Activated T-cell treated with anti-CD3 and anti-CD28 coated beads, Interleukin-2, amount 50 U/mL, for 4 hours (primary cell): ENCODE data around the gene TATDN2. TPM values are rescaled to one million over a fixed set of nuclear protein-coding genes. Genes with fewer than 3 reads are reported as not detected.

Source experiments
- ATAC-seq, 2 donors: fragments of 200-7000 bp; cut with Tn5 transposase; one replicate each; pipeline ENCODE4 v1.10.0; 2021
- DNase-seq: peaks from one replicate; pipeline ENCODE4 v3.0.0-alpha.2; 2020
- H3K27me3 Mint-ChIP-seq: one replicate; pipeline ENCODE4 v1.8.0; 2021; ENCODE audit warnings: low read depth, mixed read lengths
- H3K36me3 Mint-ChIP-seq: one replicate; pipeline ENCODE4 v1.8.0; 2022; ENCODE audit warnings: mixed read lengths; ENCODE audit not compliant: insufficient read depth
- H3K4me1 Mint-ChIP-seq: one replicate; pipeline ENCODE4 v1.8.0; 2021; ENCODE audit warnings: low read depth, mixed read lengths
- H3K4me3 Mint-ChIP-seq: one replicate; pipeline ENCODE4 v1.8.0; 2021; ENCODE audit warnings: mild to moderate bottlenecking, moderate library complexity, mixed read lengths
- H3K9me3 Mint-ChIP-seq: one replicate; pipeline ENCODE4 v1.8.0; 2021; ENCODE audit warnings: mixed read lengths
- total RNA-seq, 3 donors: library from RNA; stranded (reverse); gene quantifications; one replicate each; pipeline ENCODE4 v1.2.1, GENCODE V29; 2021

TATDN2 gene
- total RNA-seq, 3 donors from 2014 or later, result 66.5 to 70.2 (median 66.5) TPM

DNA sequence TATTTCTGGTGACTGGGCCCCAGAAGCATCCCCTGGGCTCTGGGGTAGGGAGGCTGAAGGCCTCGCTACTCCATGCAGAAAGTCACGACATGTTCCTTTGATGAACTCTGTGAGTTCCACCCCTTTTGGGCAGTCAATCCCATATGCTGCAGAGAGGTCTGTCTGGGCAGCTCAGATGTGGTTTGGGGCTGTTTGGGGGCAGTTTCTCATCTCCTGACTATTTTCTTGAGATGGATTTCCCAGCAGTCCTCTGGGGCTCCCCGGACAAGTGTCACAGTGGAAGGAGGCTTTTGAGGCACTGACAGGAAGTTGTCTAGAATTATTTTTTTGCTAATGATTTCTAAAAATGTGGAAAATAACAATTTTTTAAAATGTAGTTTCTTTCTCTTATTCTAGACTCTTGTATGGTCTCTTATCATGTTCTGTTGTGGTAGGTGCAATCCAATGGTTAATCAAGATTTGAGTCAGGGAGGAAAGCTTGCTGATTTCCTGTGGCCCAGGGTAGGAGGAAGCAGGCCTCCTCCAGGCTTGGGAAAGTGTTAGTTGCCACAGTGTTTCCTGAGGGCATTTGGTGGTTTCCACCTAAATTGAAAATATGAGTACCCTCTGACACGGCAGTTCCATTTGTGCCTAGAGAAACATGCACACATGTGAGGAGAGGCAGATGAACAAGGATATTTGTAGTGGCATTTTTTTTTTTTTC is 19.9 kb upstream of the TATDN2 start:
- ATAC-seq, result peak; percentile 71 to 83
- H3K36me3 Mint-ChIP-seq, result peaks cover 10% of the 10 kb centered on the region
- H3K27me3 Mint-ChIP-seq, result no peaks in the 10 kb centered on the region
- H3K4me3 Mint-ChIP-seq, result peak overlapping the region; percentile 21
- H3K9me3 Mint-ChIP-seq, result no peaks in the 10 kb centered on the region
- peaks cover 49% of the 10 kb centered on the region for H3K4me1 Mint-ChIP-seq
- DNase-seq, result no peak

DNA sequence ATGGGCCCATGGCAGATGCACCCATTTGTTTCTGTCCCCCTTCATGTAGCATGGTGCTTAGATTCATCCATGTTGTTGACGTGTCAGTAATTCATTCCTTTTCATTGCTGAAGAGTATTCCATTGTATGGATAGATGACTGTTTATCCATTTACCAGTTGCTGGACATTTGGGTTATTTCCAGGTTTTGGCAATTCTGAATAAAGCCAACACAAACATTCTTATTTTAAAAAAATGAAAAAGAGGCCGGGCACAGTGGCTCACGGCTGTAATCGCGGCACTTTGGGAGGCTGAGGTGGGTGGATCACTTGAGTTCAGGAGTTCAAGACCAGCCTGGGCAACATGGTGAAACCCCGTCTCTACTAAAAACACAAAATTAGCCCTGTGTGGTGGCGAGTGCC is 18.7 kb upstream of the TATDN2 start:
- Mint-ChIP-seq H3K4me1 (peaks cover 37% of the 10 kb centered on the region), H3K27me3 (no peaks in the 10 kb centered on the region), H3K4me3 (no peak overlapping the region), H3K36me3 (peaks cover 10% of the 10 kb centered on the region), H3K9me3 (no peaks in the 10 kb centered on the region)
- DNase-seq (no peak), ATAC-seq (no peak)

DNA sequence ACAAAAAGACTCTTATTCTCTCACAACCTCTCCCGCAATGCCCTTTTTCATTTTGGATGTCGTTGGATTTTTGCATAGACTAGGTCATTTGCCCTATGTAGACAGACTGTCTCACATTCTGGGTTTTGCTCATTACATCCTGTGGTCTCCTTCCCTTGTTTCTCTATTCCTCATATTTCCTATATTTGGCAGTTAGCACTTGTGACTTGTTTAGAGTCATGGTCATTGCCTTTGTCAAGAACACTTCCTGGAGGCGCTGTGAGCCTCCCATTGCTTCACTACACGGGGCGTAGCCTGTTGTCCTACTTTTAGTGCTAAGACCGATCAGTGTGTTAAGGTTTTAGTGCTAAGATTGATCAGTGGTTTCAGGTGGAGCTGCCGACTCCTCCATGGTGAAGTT is 16.1 kb upstream of the TATDN2 start:
- ATAC-seq (no peak), DNase-seq (no peak)
- H3K9me3 Mint-ChIP-seq, result no peaks in the 10 kb centered on the region
- H3K27me3 Mint-ChIP-seq, result no peaks in the 10 kb centered on the region
- H3K36me3 Mint-ChIP-seq, result peaks cover 20% of the 10 kb centered on the region
- peak overlapping the region; percentile 51 for H3K4me3 Mint-ChIP-seq
- H3K4me1 Mint-ChIP-seq, result peaks cover 30% of the 10 kb centered on the region

DNA sequence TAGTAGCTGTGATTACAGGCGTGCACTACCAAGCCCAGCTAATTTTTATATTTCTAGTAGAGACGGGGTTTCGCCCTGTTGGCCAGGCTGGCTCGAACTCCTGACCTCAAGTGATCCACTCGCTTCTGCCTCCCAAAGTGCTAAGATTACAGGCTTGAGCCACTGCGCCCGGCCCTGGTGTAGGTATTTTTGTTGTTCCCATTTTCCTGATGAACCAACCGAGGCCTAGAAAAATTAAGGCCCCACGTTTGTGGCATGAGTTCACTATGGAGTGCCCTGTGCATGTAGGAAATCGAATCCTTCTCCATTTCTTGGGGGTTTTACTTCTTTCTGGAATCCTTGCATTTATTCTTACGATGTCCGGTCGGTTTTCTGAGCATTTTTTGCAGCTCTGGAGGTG is 14.3 kb upstream of the TATDN2 start:
- Mint-ChIP-seq H3K36me3 (peaks cover 26% of the 10 kb centered on the region), H3K9me3 (no peaks in the 10 kb centered on the region), H3K4me3 (no peak overlapping the region), H3K27me3 (no peaks in the 10 kb centered on the region), H3K4me1 (peaks cover 32% of the 10 kb centered on the region)
- ATAC-seq (no peak), DNase-seq (no peak)

DNA sequence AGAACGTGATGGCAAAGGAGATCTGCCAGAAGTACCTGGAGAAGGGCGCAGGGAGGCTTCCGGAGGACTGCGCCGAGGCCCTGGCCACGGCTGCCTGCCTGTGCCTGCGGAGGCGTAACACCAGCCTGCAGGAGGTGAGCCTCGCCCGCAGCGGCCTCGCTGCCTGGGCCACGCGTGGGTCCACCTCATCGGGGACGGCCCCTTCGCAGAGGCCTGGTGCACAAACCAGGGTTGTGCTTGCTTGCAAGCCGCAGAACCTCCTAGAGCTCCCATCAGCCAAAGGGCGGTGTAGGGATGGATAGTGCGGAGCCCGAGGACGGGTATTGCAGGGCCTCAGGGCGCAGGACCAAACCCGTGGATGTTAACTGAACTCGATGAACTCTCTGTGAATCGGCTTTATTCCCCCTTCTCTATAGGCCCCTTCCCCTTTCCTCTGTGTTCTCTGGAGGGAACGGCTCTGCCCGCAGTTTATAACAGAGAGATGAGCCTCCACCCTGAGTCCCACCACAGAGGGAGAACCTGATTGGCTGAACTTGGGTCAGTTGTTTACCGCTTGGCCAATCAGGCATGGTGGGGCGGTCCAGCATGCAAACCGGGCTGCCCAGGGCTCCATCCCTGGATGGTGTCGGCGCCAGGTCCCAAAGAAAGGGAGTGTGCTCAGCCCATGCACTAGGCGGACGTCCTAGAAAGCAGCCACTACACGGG is 13.6 kb upstream of the TATDN2 start:
- H3K4me3 Mint-ChIP-seq, result no peak overlapping the region
- H3K36me3 Mint-ChIP-seq, result peaks cover 29% of the 10 kb centered on the region
- H3K27me3 Mint-ChIP-seq, result no peaks in the 10 kb centered on the region
- no peak for ATAC-seq
- peaks cover 32% of the 10 kb centered on the region for H3K4me1 Mint-ChIP-seq
- no peaks in the 10 kb centered on the region for H3K9me3 Mint-ChIP-seq
- no peak for DNase-seq

DNA sequence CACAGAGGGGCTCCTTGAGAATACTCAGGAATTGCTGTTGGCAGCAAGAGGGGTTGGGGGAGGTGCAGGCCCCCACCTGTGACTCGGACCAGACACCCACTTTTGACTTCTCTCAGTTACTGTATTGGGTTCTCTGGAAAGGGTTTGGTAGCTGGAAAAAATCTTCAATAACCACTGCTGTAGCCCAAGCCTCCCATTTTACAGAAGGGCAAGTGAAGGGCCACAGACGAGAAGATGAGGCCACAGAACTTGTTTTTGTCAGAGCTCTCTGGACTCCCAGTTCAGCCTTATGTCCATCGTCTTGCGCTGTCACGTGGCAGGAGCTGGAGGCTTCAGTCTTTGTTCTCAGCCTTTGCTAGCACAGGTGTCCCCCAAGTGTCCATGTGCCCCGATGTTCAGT is 12.7 kb upstream of the TATDN2 start:
- ATAC-seq (no peak), DNase-seq (no peak)
- H3K4me3 Mint-ChIP-seq, result no peak overlapping the region
- H3K9me3 Mint-ChIP-seq, result no peaks in the 10 kb centered on the region
- H3K27me3 Mint-ChIP-seq, result no peaks in the 10 kb centered on the region
- H3K36me3 Mint-ChIP-seq, result peaks cover 29% of the 10 kb centered on the region
- peaks cover 32% of the 10 kb centered on the region for H3K4me1 Mint-ChIP-seq

DNA sequence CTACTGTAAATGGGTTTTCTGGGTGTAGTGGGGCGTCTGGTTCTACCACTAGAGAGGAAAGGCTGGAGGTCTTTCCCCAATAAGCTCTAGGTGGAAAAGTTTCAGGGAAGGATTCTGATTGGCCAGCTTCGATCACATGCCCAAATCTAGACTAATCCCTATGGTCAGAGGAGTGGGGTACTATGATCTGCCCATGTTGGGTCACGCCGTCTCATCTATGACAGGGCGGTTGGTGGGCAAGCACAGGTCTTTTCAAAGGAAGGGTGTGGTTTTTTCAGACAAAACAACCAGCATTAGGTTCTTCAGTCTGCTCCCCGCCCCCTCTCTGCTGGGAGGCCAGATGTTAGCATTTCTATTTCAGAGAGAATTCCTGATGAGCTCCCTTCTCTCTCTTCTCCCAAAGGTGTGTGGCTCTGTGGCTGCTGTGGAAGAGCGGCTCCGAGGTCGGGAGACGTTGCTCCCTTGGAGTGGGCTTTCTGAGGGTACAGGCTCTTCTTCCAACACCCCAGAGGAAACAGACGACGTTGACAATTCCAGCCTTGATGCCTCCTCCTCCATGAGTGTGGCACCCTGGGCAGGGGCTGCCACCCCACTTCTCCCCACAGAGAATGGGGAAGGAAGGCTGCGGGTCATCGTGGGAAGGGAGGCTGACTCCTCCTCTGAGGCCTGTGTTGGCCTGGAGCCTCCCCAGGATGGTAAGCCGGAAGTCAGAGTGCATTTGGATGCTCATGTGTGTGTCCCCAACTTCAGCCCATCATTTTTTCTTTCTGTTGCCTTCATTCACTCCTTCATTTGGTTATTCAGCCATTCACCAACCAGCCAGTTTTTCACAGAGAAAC is 9.7 kb upstream of the TATDN2 start:
- no peak overlapping the region for H3K4me3 Mint-ChIP-seq
- peak; percentile 46 to 62 for ATAC-seq
- DNase-seq, result peak; percentile 23
- peaks cover 24% of the 10 kb centered on the region for H3K36me3 Mint-ChIP-seq
- H3K9me3 Mint-ChIP-seq, result no peaks in the 10 kb centered on the region
- no peaks in the 10 kb centered on the region for H3K27me3 Mint-ChIP-seq
- H3K4me1 Mint-ChIP-seq, result peaks cover 50% of the 10 kb centered on the region

DNA sequence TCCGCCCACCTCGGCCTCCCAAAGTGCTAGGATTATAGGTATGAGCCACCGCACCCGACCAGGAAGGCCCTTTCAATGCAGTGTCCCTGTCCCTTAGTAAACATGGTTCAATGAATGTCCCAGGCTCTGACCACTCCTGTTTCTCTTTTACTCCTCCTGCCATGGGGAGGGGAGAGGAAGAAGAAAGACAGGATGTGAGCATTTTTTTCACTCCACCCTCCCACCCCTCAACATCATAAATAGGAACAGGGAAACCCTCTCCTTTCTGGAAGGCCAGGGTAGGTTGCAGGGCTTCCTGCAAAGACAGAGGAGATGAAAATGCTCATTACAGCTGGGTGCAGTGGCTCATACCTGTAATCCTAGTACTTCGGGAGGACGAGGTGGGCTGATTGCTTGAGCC is 7.5 kb upstream of the TATDN2 start:
- Mint-ChIP-seq H3K4me3 (no peak overlapping the region), H3K4me1 (peaks cover 66% of the 10 kb centered on the region), H3K9me3 (peaks cover 7% of the 10 kb centered on the region), H3K27me3 (no peaks in the 10 kb centered on the region), H3K36me3 (peaks cover 20% of the 10 kb centered on the region)
- DNase-seq (no peak), ATAC-seq (no peak)

DNA sequence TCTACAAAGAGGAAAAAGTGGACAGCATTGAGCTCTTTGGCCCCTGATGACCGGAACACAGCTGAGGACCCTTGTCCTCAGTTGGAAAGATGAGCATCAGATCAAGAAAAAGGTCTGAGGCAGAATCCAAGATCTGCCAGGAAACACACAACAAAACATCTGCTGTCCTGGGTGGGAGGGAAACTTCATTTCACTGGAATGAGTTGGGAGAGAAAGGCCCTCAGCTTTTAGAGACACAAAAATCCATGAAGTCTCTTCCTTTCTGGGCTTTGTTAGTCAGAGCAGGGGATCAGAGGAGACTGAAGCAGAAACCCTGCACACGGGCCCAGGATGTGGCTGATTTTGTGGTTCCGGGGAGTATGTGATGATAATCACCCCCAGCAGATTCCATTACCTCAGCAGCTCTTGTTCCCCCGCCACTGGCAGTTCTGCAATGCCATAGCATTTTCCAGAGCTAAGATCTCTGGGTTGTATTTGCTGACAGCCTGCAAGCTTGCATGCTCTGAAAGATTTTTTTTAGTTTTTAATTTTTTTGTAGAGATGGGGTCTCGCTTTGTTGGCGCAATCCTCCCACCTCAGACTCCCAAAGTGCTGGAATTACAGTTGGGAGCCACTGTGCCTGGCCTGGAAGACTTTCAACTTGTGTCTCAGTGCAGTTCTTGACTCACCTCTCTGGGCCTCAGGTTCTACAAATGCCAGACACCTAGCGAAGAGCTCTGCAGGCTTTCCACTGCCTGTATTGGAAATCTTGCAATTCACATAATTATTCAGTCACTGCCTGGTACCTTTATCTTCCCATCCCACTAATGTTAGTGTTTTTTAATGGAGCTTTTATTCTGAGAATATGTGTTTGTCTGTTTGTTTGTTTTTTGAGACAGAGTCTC is 5.8 kb upstream of the TATDN2 start:
- ATAC-seq (peak; percentile 98 to 99), DNase-seq (peak; percentile 71)
- Mint-ChIP-seq H3K4me1 (peaks cover 63% of the 10 kb centered on the region), H3K36me3 (peaks cover 13% of the 10 kb centered on the region), H3K27me3 (no peaks in the 10 kb centered on the region), H3K9me3 (peaks cover 10% of the 10 kb centered on the region), H3K4me3 (peak overlapping the region; percentile 70)

DNA sequence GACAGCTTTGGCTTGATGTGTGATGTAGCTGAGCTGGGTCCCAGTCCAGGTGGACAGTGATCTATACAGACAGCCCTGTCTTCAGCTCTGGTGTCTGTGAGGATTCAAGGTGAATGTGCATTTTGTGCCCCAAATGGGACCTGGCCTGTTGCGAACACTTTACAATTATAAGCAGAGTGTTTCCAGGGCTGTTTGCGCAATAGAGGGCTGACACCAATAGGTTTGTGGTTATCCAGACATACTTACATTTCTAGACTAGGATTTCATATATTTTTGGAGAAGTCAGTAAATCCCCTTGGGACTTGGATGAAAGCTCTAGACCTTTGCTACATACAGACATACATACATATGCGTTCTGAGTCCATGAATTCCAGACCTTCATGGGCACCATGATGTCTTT is 4.2 kb upstream of the TATDN2 start:
- Mint-ChIP-seq H3K4me1 (peaks cover 57% of the 10 kb centered on the region), H3K27me3 (no peaks in the 10 kb centered on the region), H3K36me3 (peaks cover 7% of the 10 kb centered on the region), H3K4me3 (no peak overlapping the region), H3K9me3 (peaks cover 10% of the 10 kb centered on the region)
- ATAC-seq (no peak), DNase-seq (no peak)

DNA sequence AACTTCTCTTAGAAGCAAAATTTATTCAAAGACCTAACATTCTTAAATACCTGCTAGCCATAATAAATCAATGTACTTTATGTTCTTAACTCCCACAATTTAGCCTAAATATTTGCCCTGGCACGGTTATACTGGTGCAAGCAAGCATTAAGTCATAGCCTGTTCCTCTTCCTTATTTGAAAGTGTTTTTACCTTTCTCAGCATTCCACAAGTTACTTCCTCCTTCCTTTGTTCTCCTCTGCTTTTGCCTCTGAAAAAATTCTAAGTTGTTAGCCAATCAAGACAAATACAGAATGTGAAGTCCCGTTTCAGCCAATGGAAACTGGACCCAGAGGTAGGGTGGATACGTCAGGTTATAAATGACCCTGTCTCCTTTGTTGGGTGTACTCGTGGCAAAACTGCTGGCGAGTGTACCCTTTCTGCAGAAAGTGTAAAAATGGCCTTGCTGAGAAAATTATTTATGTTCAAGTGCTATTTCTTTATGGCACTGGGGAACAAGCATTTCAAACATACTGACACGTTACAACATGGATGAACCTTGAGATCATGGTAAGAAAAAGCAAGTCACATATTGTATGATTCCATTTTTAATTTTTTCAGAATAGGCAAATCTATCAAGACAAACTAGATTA is 3.1 kb upstream of the TATDN2 start:
- H3K36me3 Mint-ChIP-seq, result peaks cover 6% of the 10 kb centered on the region

DNA sequence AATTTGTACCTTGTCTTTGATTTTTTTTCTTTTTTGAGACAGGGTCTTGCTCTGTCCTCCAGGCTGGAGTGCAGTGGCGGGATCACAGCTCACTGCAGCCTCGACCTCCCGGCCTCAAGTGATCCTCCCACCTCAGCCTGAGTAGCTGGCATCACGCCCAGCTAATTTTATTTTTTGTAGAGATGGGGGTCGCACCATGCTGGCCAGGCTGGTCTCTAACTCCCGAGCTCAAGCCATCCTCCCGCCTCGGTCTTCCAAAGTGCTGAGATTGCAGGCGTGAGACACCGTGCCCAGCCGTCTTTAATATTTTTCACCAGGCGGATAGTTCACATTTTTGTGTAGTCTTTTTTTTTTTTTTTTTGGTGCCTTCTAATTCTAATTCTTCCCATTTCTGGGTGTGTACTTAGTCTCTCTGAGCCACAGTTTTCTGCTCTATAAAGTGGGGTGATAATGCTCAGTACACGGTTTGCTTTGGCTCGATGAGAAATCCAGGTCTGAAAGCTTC is 528 bp upstream of the TATDN2 start:
- Mint-ChIP-seq H3K36me3 (peaks cover 16% of the 10 kb centered on the region), H3K4me3 (peak overlapping the region; percentile 79), H3K9me3 (peaks cover 10% of the 10 kb centered on the region), H3K4me1 (peaks cover 60% of the 10 kb centered on the region), H3K27me3 (no peaks in the 10 kb centered on the region)
- ATAC-seq (no peak), DNase-seq (no peak)

More for the DNA sequence above, 3.1 kb upstream of the TATDN2 start:
- H3K27me3 Mint-ChIP-seq, result no peaks in the 10 kb centered on the region
- H3K4me3 Mint-ChIP-seq, result no peak overlapping the region
- DNase-seq, result no peak
- H3K4me1 Mint-ChIP-seq, result peaks cover 60% of the 10 kb centered on the region
- H3K9me3 Mint-ChIP-seq, result peaks cover 10% of the 10 kb centered on the region
- no peak for ATAC-seq

DNA sequence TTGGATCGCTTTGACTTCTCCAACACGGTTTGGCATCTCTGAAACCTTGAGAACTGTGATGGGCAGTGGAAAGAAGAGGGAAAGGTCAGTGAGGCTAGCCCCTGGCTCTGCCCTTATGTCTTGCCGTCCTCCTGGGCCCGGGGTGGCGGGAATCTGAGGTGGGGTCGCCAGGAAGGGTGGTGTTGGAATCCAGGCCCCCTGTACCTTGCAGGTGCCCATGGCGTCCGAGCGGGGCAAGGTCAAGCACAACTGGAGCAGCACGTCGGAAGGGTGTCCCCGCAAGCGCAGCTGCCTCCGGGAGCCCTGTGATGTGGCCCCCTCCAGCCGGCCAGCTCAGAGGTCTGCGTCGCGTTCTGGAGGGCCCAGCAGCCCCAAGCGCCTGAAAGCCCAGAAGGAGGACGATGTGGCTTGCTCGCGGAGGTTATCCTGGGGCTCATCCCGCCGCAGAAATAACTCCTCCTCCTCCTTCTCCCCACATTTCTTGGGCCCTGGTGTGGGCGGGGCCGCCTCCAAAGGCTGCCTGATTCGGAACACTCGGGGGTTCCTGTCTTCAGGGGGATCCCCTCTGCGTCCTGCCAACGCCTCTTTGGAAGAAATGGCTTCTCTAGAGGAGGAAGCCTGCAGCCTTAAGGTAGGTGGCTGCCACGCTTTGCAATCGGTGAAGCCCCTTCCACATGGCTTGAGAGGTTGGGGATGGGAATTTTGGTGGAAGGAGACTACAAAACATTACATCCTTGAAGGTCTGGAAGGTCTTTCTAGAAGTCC is 907 bp downstream of the TATDN2 start:
- peak; percentile 9 to 28 for ATAC-seq
- peaks cover 61% of the 10 kb centered on the region for H3K4me1 Mint-ChIP-seq

More for the DNA sequence above, 907 bp downstream of the TATDN2 start:
- DNase-seq, result peak; percentile 48
- H3K9me3 Mint-ChIP-seq, result peaks cover 10% of the 10 kb centered on the region
- H3K27me3 Mint-ChIP-seq, result no peaks in the 10 kb centered on the region
- peak overlapping the region; percentile 98 for H3K4me3 Mint-ChIP-seq
- H3K36me3 Mint-ChIP-seq, result peaks cover 29% of the 10 kb centered on the region
